ENCODE data around the gene JHY. TPM values are rescaled to one million over a fixed set of nuclear protein-coding genes. Genes with fewer than 3 reads are reported as not detected.

Gene JHY
- total RNA-seq, 1 donor from 2014 or later, result 7.4 TPM

GRCh38 chr11:122983438-122984185 lies 101.1 kb downstream of the JHY start:
- TF ChIP-seq CTCF (IDR thresholded peaks at IDR 0.05), result no peak
- peaks cover 65% of the 10 kb centered on the region for H3K27me3 Mint-ChIP-seq (ENCODE audit: low read depth)
- DNase-seq (ENCODE audit: low spot score), result no peak
- peaks cover 16% of the 10 kb centered on the region for H3K4me1 Mint-ChIP-seq (ENCODE audit: low read depth)
- H3K36me3 Mint-ChIP-seq (ENCODE audit: low read depth), result peaks cover 2% of the 10 kb centered on the region
- H3K9me3 Mint-ChIP-seq (ENCODE audit: low read depth), result no peaks in the 10 kb centered on the region
- H3K4me3 Mint-ChIP-seq (ENCODE audit: unreplicated experiment), result peak overlapping the region; percentile 85
- H3K27ac Mint-ChIP-seq (ENCODE audit: unreplicated experiment), result no peak overlapping the region

- Mint-ChIP-seq H3K4me1 (ENCODE audit: low read depth) (peaks cover 16% of the 10 kb centered on the region), H3K27ac (ENCODE audit: unreplicated experiment) (no peak overlapping the region), H3K27me3 (ENCODE audit: low read depth) (peaks cover 63% of the 10 kb centered on the region), H3K4me3 (ENCODE audit: unreplicated experiment) (peak overlapping the region; percentile 85), H3K9me3 (ENCODE audit: low read depth) (no peaks in the 10 kb centered on the region), H3K36me3 (ENCODE audit: low read depth) (peaks cover 2% of the 10 kb centered on the region)
- no peak for TF ChIP-seq CTCF (IDR thresholded peaks at IDR 0.05)
- DNase-seq (ENCODE audit: low spot score), result no peak
These were observed 101.8 kb downstream of the JHY start for GRCh38 chr11:122984186-122985011.

GRCh38 chr11:122995526-122995925 lies 113.0 kb downstream of the JHY start:
- no peaks in the 10 kb centered on the region for H3K9me3 Mint-ChIP-seq (ENCODE audit: low read depth)

GRCh38 chr11:122998727-122999366 lies 116.3 kb downstream of the JHY start:
- Mint-ChIP-seq H3K27me3 (ENCODE audit: low read depth) (peaks cover 48% of the 10 kb centered on the region), H3K27ac (ENCODE audit: unreplicated experiment) (no peak overlapping the region), H3K9me3 (ENCODE audit: low read depth) (no peaks in the 10 kb centered on the region), H3K4me1 (ENCODE audit: low read depth) (no peaks in the 10 kb centered on the region), H3K4me3 (ENCODE audit: unreplicated experiment) (no peak overlapping the region), H3K36me3 (ENCODE audit: low read depth) (no peaks in the 10 kb centered on the region)
- no peak for DNase-seq (ENCODE audit: low spot score)
- TF ChIP-seq CTCF (IDR thresholded peaks at IDR 0.05), result no peak

More at GRCh38 chr11:122995526-122995925, 113.0 kb downstream of the JHY start:
- Mint-ChIP-seq H3K36me3 (ENCODE audit: low read depth) (no peaks in the 10 kb centered on the region), H3K27me3 (ENCODE audit: low read depth) (peaks cover 63% of the 10 kb centered on the region), H3K27ac (ENCODE audit: unreplicated experiment) (no peak overlapping the region), H3K4me1 (ENCODE audit: low read depth) (no peaks in the 10 kb centered on the region), H3K4me3 (ENCODE audit: unreplicated experiment) (no peak overlapping the region)
- no peak for DNase-seq (ENCODE audit: low spot score)
- TF ChIP-seq CTCF (IDR thresholded peaks at IDR 0.05), result no peak

- H3K27ac Mint-ChIP-seq (ENCODE audit: unreplicated experiment), result no peak overlapping the region
- H3K4me3 Mint-ChIP-seq (ENCODE audit: unreplicated experiment), result no peak overlapping the region
- no peak for TF ChIP-seq CTCF (IDR thresholded peaks at IDR 0.05)
- no peaks in the 10 kb centered on the region for H3K36me3 Mint-ChIP-seq (ENCODE audit: low read depth)
- no peaks in the 10 kb centered on the region for H3K9me3 Mint-ChIP-seq (ENCODE audit: low read depth)
- DNase-seq (ENCODE audit: low spot score), result no peak
- H3K27me3 Mint-ChIP-seq (ENCODE audit: low read depth), result peaks cover 32% of the 10 kb centered on the region
- no peaks in the 10 kb centered on the region for H3K4me1 Mint-ChIP-seq (ENCODE audit: low read depth)
These were observed 118.2 kb downstream of the JHY start for GRCh38 chr11:123000721-123001120.

All from chondrocyte (in vitro differentiated cells).